ENCODE measurements around the gene CLCN6. TPM values are rescaled to one million over a fixed set of nuclear protein-coding genes. Genes with fewer than 3 reads are reported as not detected.

CLCN6 gene
- total and polyA plus RNA-seq, 7 donors, result 5.5 to 17.5 (median 8.3) TPM

GRCh38 chr1:11881749-11882441 is 75.9 kb downstream of the CLCN6 start:
- no peak for TF ChIP-seq CTCF (IDR thresholded peaks at IDR 0.05)
- intact Hi-C loops (cut with DNase I), result no loop called here
- WGBS, 3 donors, result 62 to 65% (median 65%) methylated on average over 18 of the region's 18 CpGs

GRCh38 chr1:11882814-11883538 is 77.0 kb downstream of the CLCN6 start:
- intact Hi-C loops (cut with DNase I), result no loop called here
- no peak overlapping the region for H3K4me3 ChIP-seq
- H3K4me1 ChIP-seq, result peaks cover 50% of the 10 kb centered on the region
- 11 to 25% (median 24%) methylated on average over 13 of the region's 13 CpGs for WGBS, 3 donors
- ATAC-seq (peak; percentile 49 to 78 (median 66)), DNase-seq (peak; percentile 77 to 88)
- TF ChIP-seq CTCF (IDR thresholded peaks at IDR 0.05), result no peak
- H3K36me3 ChIP-seq (ENCODE audit: insufficient read depth in 1 of 2, low read depth in 1 of 2), result no peaks in the 10 kb centered on the region
- H3K9me3 ChIP-seq, result no peaks in the 10 kb centered on the region
- H3K27me3 ChIP-seq (ENCODE audit: insufficient read depth in 3 of 3, low read length in 2 of 3), result peaks cover 0 to 4% (median 0%) of the 10 kb centered on the region in 3 donors
- H3K27ac ChIP-seq, result peak overlapping the region; percentile 10

More at GRCh38 chr1:11881749-11882441, 75.9 kb downstream of the CLCN6 start:
- no peak overlapping the region for H3K4me3 ChIP-seq
- H3K9me3 ChIP-seq, result no peaks in the 10 kb centered on the region
- DNase-seq (no peak), ATAC-seq (no peak)
- H3K4me1 ChIP-seq, result peaks cover 41% of the 10 kb centered on the region
- peaks cover 0 to 4% (median 0%) of the 10 kb centered on the region in 3 donors for H3K27me3 ChIP-seq (ENCODE audit: insufficient read depth in 3 of 3, low read length in 2 of 3)
- H3K36me3 ChIP-seq (ENCODE audit: insufficient read depth in 1 of 2, low read depth in 1 of 2), result no peaks in the 10 kb centered on the region
- H3K27ac ChIP-seq, result peak overlapping the region; percentile 46

DNA sequence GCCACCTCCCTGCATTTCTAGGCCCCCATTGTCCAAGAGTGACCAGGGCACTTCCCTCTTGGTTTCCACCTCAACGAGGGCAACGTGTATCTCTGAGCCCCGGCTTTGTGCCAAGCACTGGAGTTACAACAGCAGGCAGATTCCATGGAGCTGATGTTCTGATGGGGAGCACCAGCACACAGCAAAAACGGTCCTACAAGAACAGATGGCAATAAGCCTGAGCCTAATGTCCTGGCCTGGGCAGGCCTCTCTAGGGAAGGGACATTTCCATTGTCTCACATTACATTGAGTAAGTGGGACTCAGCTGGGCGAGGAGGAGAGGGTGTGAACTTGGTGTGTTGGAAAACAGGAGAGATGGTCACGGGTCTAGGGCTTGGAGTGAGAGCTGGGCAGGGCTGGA is 79.9 kb downstream of the CLCN6 start:
- no peak for TF ChIP-seq CTCF (IDR thresholded peaks at IDR 0.05)
- 17 to 34% (median 22%) methylated on average over 6 of the region's 6 CpGs for WGBS, 3 donors
- intact Hi-C loops (cut with DNase I), result loop anchor here in 1 of 2 donors (2.0 kb wide), 1 partner anchor 21 kb away; no protein-coding TSS in a partner anchor
- peak overlapping the region; percentile 46 for H3K27ac ChIP-seq
- ATAC-seq (peak; percentile 38 to 78 (median 66)), DNase-seq (peak; percentile 59 to 90)
- peaks cover 33% of the 10 kb centered on the region for H3K4me1 ChIP-seq
- no peaks in the 10 kb centered on the region for H3K36me3 ChIP-seq (ENCODE audit: insufficient read depth in 1 of 2, low read depth in 1 of 2)
- H3K27me3 ChIP-seq (ENCODE audit: insufficient read depth in 3 of 3, low read length in 2 of 3), result no peaks in the 10 kb centered on the region
- H3K4me3 ChIP-seq, result no peak overlapping the region
- no peaks in the 10 kb centered on the region for H3K9me3 ChIP-seq

DNA sequence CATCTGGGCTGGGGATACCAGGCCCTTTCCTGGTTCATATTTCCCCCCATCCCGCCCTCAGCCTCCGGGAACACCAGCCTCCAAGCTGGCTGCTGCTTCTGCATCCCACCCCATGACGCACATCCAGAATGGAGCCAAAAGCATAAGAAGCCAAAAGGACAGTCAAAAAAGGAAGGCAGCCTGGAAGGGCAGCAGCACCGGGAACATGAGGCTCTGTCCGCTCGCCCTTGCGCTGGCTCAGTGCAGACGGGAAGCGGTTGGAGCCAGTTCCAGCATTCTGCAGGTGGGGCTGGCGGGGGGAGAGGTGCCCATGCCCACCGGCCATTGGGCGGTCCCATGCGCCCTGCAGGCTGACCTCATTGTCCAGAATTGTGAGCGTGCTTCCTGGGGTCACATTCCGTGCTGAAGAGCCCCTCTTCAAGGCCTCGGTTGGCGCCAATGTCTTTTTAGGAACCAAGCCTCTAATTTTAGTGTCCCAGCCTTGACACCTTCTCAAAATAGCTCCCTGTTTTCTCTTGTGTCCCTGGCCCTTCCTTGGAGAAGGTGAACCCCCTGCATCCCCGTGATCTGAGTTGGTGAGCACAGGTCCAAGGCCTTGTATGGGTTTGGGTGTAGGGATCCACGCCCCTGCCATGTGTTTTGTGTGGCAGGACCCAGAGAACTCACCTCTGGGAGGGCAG is 81.1 kb downstream of the CLCN6 start:
- H3K36me3 ChIP-seq (ENCODE audit: insufficient read depth in 1 of 2, low read depth in 1 of 2), result no peaks in the 10 kb centered on the region
- no peaks in the 10 kb centered on the region for H3K27me3 ChIP-seq (ENCODE audit: insufficient read depth in 3 of 3, low read length in 2 of 3)
- H3K27ac ChIP-seq, result no peak overlapping the region
- TF ChIP-seq CTCF (IDR thresholded peaks at IDR 0.05), result no peak
- WGBS, 3 donors, result 27 to 46% (median 38%) methylated on average over 19 of the region's 19 CpGs
- ATAC-seq (peak in 3 of 4 donors; percentile 33 to 66 (median 61)), DNase-seq (peak; percentile 51 to 76)
- intact Hi-C loops (cut with DNase I), result loop anchor here in 1 of 2 donors (2.0 kb wide), 1 partner anchor 20 kb away; no protein-coding TSS in a partner anchor
- H3K9me3 ChIP-seq, result no peaks in the 10 kb centered on the region
- peaks cover 24% of the 10 kb centered on the region for H3K4me1 ChIP-seq
- no peak overlapping the region for H3K4me3 ChIP-seq
